Tibial nerve (tissue), 3 donors: ENCODE measurements around the gene TSGA10.

Experiments
- POLR2A ChIP-seq, 2 donors: fragments of 450-650 bp; IDR thresholded peaks; one replicate each; pipeline ENCODE4 v1.6.1; 2017; ENCODE audit warnings: antibody characterized with exemption in 2 of 2, mild to moderate bottlenecking in 2 of 2, moderate library complexity in 2 of 2
- TF ChIP-seq, protein P1 (sequence below), 5 experiments: fragments of 200-600 bp in 3 of 5; fragments of 450-650 bp in 2 of 5; sonication (generic) in 3 of 5; IDR thresholded peaks; one replicate each; pipeline ENCODE4 v1.5.1; 2016 to 2019; ENCODE audit warnings: antibody characterized with exemption in 5 of 5, mild to moderate bottlenecking in 3 of 5, moderate library complexity in 2 of 5

DNA sequence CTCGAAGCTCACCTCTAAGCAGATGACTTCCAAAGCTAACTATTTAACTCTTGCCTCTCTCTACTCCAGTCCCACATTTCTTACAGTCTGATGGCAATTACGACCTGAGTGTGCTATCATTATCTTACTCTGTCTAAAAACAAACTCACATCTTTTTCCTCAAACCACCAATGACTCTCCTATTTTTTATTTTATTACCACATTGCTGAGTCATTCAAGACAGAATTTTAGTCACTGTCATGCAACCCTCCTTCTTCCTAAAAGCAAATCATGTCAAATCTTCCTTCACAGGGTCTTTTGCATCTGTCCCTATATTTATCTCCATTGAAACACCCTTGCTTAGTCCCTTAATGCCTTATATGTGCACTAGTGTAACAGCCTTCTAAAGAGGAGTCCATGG, 47.8 kb downstream of the TSGA10 start:
- TF ChIP-seq POLR2A (IDR thresholded peaks at IDR 0.05): no peak
- TF ChIP-seq, protein P1, sequence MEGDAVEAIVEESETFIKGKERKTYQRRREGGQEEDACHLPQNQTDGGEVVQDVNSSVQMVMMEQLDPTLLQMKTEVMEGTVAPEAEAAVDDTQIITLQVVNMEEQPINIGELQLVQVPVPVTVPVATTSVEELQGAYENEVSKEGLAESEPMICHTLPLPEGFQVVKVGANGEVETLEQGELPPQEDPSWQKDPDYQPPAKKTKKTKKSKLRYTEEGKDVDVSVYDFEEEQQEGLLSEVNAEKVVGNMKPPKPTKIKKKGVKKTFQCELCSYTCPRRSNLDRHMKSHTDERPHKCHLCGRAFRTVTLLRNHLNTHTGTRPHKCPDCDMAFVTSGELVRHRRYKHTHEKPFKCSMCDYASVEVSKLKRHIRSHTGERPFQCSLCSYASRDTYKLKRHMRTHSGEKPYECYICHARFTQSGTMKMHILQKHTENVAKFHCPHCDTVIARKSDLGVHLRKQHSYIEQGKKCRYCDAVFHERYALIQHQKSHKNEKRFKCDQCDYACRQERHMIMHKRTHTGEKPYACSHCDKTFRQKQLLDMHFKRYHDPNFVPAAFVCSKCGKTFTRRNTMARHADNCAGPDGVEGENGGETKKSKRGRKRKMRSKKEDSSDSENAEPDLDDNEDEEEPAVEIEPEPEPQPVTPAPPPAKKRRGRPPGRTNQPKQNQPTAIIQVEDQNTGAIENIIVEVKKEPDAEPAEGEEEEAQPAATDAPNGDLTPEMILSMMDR (IDR thresholded peaks at IDR 0.05): no peak
